ENCODE measurements around the gene USP6.
"Not testable (repeated sequence)": the region's sequence is repeated elsewhere in the genome, so short reads cannot be mapped to it uniquely, and the experiment has no call there.

The USP6 gene

DNA sequence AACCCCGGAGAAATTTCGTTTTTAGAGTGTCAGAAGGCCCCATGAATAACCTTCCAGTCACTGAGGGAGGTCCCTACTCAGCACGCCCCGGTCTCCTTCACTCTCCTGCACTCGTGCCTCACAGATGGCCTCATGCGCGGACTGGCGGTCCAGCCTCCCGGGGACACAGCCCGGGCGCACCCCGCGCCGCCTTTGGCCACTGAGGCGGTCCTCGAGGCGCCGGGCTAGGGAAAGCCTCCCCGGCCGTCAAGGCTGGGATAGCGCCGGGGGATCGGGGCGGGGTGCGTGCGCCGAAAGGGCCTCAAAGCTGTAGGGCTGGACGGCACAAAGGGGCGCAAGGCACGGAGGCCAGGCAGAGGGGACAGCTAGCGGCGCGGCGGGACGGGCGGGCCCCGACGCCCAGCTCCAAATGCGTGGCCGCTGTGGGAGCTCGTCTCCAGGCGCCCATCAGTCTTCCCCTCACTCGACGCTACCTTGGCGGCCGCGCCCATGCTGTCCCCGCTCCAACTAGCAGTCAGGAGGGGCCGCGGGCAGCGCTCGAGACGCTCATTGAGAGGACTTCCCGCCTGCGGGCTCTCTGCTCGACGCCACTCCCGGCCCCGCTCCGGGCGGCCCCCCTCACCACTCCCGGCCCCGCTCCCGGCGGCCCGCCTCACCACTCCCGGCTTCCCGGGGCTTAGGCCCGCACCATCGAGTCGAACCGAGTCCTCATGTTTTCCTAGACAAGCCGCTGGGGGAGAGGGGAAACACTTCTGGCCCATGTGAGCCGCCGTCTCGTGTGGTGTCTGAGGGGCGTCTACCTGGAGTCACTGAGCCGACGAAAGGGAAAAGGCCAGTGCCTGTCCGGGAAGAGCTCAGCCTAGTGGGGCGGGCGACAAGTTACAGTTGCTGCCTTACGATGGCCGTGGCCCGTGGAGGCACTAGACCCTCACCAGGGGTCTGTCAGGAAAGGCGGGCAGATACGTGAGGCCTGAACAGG, at the start of gene USP6:
Gene USP6, plus strand, starts transcription at position 360 of the 979 bp plus-strand sequence. CDS start 14,336 bp downstream, outside the sequence.
- DNase-seq (ENCODE audit: low read depth) = no peak

- DNase-seq (ENCODE audit: low read depth) = no peak
Measured at GRCh38 chr17:5068236-5068635, 47.6 kb upstream of the USP6 start.

DNA sequence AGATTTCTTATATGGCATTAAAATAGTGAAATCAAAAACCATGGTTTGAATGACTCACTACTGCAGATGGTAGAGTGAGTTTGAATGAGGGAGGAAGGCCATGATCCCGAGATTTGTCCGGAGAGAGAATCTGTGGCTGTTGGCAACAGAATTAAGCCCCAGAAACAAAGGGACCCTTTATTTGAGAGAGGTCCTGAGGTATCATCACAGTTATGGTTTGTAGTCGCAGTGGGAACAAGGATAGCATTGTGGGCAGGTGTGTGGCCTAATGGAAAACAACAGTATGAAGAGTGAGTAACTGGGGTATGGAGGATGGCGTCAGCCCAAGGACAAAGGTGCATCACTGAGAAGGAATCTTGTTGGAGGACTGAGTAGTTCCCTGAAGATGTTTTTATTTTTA, 46.1 kb upstream of the USP6 start:
- no peak for DNase-seq (ENCODE audit: low read depth)

DNA sequence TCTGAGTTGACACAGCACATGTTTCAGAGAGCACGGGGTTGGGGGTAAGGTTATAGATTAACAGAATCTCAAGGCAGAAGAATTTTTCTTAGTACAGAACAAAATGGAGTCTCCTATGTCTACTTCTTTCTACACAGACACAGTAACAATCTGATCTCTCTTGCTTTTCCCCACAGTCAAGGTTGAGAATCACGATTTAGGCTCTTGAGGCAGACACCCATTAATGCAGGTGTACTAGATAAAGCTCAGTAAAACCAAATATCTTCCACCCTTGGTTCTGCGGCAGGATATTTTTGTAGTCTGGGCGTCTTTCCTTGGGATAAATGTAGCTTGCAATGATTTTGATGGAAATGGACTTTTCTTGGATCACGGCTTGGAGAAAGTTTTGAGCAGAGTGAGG, 40.4 kb upstream of the USP6 start:
- not testable (repeated sequence) for DNase-seq (ENCODE audit: low read depth)

- not testable (repeated sequence) for DNase-seq (ENCODE audit: low read depth)
Measured at GRCh38 chr17:5077275-5077674, 38.6 kb upstream of the USP6 start.

- DNase-seq (ENCODE audit: low read depth) = no peak
Measured at GRCh38 chr17:5077781-5078105, 38.1 kb upstream of the USP6 start.

- DNase-seq (ENCODE audit: low read depth) = peak; percentile 57
Measured at GRCh38 chr17:5078106-5079028, 37.5 kb upstream of the USP6 start, which contains the start of gene ZFP3. ZFP3 (plus strand) TSS chr17:5078467; CDS start chr17:5091505, 13,038 bp downstream.

DNA sequence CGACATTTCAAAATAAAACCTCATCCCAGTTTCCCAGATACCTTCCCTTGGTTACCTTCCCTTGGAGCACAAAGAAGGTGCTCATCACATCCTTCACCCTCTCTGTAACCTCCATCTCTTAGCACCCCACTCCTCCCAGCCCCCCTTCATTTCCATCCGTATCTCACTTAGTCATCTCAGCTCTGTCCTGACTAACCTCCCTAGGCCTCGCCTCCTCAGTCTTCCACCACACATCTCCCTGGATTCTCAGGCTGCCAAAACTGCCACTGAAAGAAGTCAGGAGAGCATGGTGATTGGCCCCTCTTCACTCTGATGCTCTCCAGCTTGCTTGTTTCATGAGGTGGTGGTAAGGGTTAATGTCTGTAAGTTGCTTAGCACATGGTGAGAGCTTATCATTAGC, 35.2 kb upstream of the USP6 start:
- no peak for DNase-seq (ENCODE audit: low read depth)

DNA sequence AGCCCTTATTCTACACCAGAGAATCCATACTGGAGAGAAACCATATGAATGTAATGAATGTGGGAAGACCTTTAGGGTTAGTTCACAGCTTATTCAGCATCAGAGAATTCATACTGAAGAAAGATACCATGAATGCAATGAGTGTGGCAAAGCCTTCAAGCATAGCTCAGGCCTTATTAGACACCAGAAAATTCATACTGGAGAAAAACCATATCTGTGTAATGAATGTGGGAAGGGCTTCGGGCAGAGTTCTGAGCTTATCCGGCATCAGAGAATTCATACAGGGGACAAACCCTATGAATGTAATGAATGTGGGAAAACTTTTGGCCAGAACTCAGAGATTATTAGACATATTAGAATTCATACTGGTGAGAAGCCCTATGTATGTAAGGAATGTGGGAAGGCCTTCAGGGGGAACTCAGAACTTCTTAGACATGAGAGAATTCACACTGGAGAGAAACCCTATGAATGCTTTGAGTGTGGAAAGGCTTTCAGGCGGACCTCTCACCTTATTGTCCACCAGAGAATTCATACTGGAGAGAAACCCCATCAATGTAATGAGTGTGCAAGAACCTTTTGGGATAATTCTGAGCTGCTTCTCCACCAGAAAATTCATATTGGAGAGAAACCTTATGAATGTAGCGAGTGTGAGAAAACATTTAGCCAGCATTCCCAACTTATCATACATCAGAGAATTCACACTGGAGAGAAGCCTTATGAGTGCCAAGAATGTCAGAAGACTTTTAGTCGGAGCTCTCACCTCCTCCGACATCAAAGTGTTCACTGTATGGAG, 23.4 kb upstream of the USP6 start:
- no peak for DNase-seq (ENCODE audit: low read depth)

DNA sequence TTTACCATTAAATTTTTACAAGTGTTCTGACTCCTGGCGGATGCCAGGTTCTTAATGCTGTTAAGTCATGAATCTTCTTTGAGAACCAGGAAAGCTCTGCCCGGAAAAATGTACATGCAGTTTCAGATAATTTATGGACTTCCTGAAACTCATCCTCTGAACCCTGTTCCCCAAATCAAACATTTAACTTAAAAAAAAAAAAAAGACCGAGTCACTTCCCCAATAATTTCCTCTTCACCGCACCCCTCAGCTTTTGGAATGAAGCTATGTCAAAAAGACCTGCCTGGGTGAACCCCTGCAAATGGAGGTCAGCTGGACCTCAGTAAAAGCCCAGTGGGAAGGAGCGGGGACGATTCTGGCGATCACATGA, 19.1 kb upstream of the USP6 start:
- no peak for DNase-seq (ENCODE audit: low read depth)

DNA sequence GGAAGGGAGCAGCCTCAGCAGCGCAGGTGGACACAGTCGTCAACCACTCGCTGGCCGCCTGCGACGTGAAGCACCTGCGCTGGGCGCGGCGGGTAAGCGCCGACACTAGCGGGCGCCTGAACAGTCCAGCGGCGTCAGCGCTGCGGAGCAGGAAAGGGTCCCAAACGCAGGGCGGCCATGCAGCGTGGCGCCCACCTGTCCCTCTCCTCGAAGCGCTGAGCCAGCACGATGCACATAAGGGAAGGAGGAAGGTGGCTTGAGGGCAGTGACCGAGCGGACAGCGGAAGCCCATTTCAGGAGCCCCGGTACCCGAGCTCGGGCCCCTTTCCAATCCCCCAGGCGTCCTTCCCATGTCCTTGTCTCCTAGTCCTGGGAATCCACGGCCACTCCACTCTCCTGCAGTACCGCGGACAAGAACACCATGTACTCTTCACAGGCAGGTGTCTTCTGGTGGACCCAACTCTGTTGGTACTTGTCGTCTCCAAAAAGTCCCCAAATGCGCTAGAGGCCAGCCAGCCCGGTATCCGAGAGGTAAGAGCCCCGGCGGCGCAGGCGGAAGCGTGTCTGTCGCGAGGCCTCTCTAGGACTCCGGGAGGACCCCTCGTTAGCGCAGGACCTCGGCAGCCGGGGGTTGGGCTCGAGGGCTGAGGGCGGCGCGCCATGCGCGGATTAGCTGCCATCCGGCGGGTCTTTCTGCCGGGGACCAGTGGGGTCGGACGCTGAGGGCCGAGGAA, 18.6 kb upstream of the USP6 start:
- DNase-seq (ENCODE audit: low read depth) = peak; percentile 25

DNA sequence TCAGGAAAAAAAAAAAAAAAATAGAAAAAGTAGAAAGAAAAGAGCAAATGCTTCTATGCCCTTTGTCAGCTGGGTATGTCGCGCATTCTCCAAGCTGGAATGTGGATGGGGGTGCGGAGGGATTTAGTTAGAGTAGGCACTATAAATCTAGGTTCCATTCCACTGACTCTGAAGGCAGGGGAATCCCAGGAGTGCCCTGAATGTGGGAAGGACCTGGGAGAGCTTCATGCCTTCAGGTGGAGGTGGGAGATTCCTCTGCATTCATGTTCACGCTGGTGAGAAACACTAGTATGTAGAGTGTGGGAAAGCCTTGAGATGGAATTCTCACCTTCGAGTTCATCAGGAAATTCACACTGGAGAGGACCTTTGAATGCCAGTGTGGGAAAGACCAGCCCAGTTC, 16.6 kb upstream of the USP6 start:
- no peak for DNase-seq (ENCODE audit: low read depth)

DNA sequence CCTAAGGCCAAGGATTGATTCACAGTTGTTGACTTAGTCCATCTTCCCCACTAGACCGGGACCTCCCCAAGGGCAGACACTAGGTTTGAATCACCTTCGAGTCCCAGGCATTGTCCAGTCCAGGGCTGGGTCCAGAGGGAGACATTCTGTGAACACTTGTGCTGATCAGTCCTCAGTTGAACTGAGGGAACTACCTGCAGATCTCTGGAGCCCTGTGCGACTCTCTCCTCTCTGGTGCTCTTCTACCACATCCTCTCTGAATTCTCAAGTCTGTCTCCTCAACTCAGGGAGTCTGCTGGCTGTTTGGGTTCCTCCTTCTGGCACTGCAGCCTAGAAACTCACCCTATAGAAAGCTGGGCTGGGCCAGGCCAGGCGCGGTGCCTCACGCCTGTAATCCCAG, 15.0 kb upstream of the USP6 start:
- DNase-seq (ENCODE audit: low read depth) = no peak

DNA sequence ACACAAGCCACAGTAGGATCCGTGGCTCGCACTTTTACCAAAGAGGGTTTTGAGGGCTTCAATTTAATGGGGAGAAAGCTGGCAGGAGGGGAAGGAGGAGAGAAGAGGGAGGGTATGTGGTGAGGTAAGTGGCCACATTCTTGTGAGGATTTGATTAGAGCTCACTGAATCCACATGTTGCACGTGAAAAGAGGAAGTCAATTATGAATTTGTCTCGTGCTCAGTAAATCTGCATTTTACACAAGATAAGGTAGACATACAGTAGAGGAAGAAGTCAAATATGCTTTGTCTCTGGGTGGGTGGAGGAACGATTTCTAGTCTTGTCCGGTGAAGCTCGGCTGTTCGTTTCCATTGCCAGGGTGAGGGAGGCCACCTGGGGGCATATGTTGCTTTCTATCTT, 5.0 kb upstream of the USP6 start:
- DNase-seq (ENCODE audit: low read depth) = no peak

DNA sequence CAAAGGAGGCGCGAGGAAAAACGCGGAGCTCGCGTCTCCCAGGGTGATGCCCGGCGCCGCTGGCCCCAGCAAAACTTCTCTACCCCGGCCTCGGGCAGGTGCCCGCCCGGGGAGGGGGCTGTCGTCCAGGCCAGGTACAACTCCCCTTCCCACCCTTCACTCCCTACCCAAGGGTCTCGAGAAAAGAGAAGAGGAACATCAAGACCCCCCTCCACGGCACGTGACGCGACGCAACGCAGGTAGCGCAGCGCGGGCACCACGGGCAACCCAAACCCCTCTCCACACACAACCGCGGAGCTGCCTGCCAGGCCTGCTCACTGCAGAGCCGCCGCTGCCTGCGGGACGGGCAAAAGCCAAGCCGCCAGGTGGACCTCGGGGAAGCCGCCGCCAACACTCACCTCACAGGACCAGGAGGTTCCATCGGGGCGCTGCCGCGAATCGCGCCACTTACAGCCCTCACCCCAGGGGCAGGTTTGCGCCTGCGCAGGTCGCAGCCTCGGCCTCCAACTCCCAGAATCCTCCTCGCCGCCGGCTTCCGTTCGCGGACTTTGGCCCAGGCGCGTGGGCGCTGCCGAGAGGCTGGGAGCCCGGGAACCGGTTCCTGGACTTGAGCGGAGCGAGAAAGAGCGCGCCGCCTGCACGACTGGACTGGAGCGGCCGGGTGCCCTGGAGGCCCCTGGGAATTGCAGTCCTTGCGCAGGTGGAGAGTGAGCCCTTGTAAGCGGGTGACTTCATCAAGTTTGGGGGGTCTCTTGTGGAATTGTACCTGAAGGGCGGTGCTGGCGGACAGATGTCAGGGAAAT, 4.2 kb upstream of the USP6 start, which contains the start of gene ZNF232:
Gene ZNF232, minus strand, starts transcription at position 477 of the 803 bp plus-strand sequence. Its CDS starts 56 bp downstream, at position 421.
- DNase-seq (ENCODE audit: low read depth) = peak; percentile 82

DNA sequence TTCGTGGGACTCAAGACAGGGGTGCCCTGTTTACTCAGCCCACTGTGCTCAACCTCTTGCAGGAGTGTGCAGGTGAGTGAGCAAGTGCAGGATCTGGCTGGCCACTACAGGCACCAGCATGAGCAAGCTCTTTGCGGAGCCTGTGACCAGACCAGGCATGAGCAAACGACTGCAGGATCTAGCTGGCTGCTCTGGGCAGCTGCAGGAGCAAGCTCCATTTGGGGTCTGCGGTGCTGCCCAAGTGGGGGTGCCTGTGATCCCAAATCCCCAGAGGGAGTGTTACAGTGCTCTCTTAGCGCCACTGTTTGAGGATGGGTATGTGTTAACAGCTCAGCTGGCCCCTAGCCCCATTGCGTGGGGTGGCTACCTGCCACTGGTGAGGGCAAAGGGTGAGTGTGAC, 2.4 kb downstream of the USP6 start:
- no peak for DNase-seq (ENCODE audit: low read depth)

DNA sequence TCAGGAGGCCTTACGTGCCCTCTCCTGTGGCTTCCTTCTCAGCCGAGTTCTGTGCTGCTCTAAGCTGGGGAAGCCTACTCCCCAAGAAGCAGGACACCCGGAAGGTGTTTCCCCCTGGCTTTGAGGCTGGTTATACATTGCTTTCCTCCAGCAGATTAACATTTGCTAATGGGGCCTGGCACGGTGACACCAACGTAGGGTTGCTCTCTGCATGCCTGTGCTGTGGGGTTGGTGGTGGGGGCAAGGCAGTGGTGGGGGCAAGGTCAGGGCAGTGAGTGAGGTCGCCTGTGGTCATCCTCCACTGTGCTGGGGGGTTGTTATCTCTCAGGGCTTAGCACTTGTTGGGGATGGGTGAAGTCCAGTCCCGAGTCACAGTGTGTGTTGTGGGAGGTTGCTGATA, 4.2 kb downstream of the USP6 start:
- no peak for DNase-seq (ENCODE audit: low read depth)

DNA sequence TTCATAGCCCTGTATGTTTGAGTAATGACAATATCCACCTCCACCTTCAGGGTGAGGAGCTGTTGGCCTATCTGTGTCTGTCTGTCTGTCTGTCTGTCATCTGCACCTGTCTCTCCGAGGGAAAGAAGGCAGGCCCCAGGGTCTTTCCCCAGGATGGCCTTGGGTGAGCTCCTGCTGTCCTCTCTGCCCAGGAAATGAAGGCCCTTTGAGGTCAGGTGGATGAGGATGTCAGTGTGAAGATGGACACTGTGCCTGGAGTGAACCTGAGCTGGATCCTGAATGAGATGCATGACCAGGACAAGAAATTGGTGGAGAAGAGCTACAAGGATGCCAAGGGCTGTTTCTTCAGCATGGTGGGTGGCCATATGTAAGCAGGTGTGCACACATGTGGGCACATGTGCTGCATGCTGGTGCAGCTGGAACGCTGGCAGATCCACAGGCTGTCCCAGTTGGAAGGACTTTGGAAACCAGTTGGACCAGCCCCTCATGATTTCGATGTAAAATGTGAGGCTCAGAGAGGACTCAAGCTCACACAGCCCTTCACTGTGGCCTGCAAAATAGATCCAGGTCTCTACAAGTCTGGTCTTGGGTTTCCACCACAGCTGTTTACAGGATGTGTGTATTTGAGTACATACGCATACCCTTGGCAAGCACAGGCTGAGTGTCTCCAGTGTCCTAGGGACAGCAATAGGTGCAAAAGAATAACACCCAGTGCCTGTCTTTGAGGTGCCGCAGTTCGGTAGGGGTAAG, 4.8 kb downstream of the USP6 start:
- not testable (repeated sequence) for DNase-seq (ENCODE audit: low read depth)

GRCh38 chr17:5121186-5121841, 5.5 kb downstream of the USP6 start:
- no peak for DNase-seq (ENCODE audit: low read depth)

Data from stimulated activated CD8-positive, alpha-beta memory T cell treated with anti-CD3 and anti-CD28 coated beads, Interleukin-12 subunit alpha, Interleukin-12 subunit beta, amount 100 ng/mL, for 1 hour (primary cell).